GM08714 (cell line): ENCODE results near the gene VAX1.
"Not testable (repeated sequence)": the region's sequence is repeated elsewhere in the genome, so short reads cannot be mapped to it uniquely, and the experiment has no call there.

Experiments used
- H3K4me3 ChIP-seq: fragments of 200-500 bp; sonication (Bioruptor generic); 2 replicates; pipeline ENCODE4 v1.5.1; 2014; ENCODE audit warnings: mild to moderate bottlenecking, low read length, inconsistent platforms
- ZNF274 ChIP-seq: IDR thresholded peaks from 2 replicates; pipeline ENCODE4 v1.6.1; 2012; ENCODE audit warnings: mild to moderate bottlenecking, low read depth, low read length

VAX1 gene

GRCh38 chr10:117134306-117135025 is 3.6 kb downstream of the VAX1 start:
- H3K4me3 ChIP-seq, result no peak overlapping the region
- TF ChIP-seq ZNF274, result no peak

- no peak for TF ChIP-seq ZNF274
- no peak overlapping the region for H3K4me3 ChIP-seq
Observed at GRCh38 chr10:117134056-117134305, 4.1 kb downstream of the VAX1 start.

GRCh38 chr10:117133273-117134055 is 4.6 kb downstream of the VAX1 start:
- no peak for TF ChIP-seq ZNF274
- H3K4me3 ChIP-seq, result no peak overlapping the region

- no peak overlapping the region for H3K4me3 ChIP-seq
- no peak for TF ChIP-seq ZNF274
Observed at GRCh38 chr10:117132751-117133231, 5.3 kb downstream of the VAX1 start.

- H3K4me3 ChIP-seq, result no peak overlapping the region
- no peak for TF ChIP-seq ZNF274
Observed at GRCh38 chr10:117131376-117132327, 6.4 kb downstream of the VAX1 start.

GRCh38 chr10:117130862-117131375 is 7.2 kb downstream of the VAX1 start:
- no peak overlapping the region for H3K4me3 ChIP-seq

GRCh38 chr10:117130346-117130745 is 7.7 kb downstream of the VAX1 start:
- no peak for TF ChIP-seq ZNF274
- no peak overlapping the region for H3K4me3 ChIP-seq

More at GRCh38 chr10:117130862-117131375, 7.2 kb downstream of the VAX1 start:
- TF ChIP-seq ZNF274, result no peak

GRCh38 chr10:117126645-117127044 is 11.4 kb downstream of the VAX1 start:
- H3K4me3 ChIP-seq, result not testable (repeated sequence)

GRCh38 chr10:117126034-117126433 is 12.0 kb downstream of the VAX1 start:
- H3K4me3 ChIP-seq, result no peak overlapping the region
- TF ChIP-seq ZNF274, result no peak

GRCh38 chr10:117112220-117112619 is 25.9 kb downstream of the VAX1 start:
- H3K4me3 ChIP-seq, result no peak overlapping the region
- TF ChIP-seq ZNF274, result no peak

- no peak overlapping the region for H3K4me3 ChIP-seq
- TF ChIP-seq ZNF274, result no peak
Observed at GRCh38 chr10:117107238-117107637, 30.8 kb downstream of the VAX1 start.

GRCh38 chr10:117096599-117097201 is 41.4 kb downstream of the VAX1 start:
- H3K4me3 ChIP-seq, result no peak overlapping the region
- no peak for TF ChIP-seq ZNF274

GRCh38 chr10:117094856-117095255 is 43.2 kb downstream of the VAX1 start:
- TF ChIP-seq ZNF274, result no peak
- H3K4me3 ChIP-seq, result no peak overlapping the region

- no peak for TF ChIP-seq ZNF274
- no peak overlapping the region for H3K4me3 ChIP-seq
Observed at GRCh38 chr10:117092386-117092785, 45.7 kb downstream of the VAX1 start.

- no peak overlapping the region for H3K4me3 ChIP-seq
- no peak for TF ChIP-seq ZNF274
Observed at GRCh38 chr10:117090834-117091233, 47.2 kb downstream of the VAX1 start.
